Loucy (cell line): Measurements from ENCODE around the gene MYOD1.

Source experiments
- CTCF ChIP-seq: fragments of 200-600 bp; sonication (generic); conservative IDR thresholded peaks from 2 replicates; pipeline ENCODE4 v1.5.1; 2014; ENCODE audit warnings: mild to moderate bottlenecking, antibody characterized with exemption, low read length
- EZH2phosphoT487 ChIP-seq: fragments of 200-600 bp; IDR thresholded peaks from 2 replicates; pipeline ENCODE4 v1.6.1; 2018; ENCODE audit warnings: antibody characterized with exemption, mild to moderate bottlenecking, moderate library complexity, borderline replicate concordance

GRCh38 chr11:17686231-17686980 is 33.0 kb upstream of the MYOD1 start:
- TF ChIP-seq CTCF (no peak), EZH2phosphoT487 (no peak)
